ENCODE measurements around the gene ANGEL1.

ANGEL1 gene

GRCh38 chr14:76814726-76815645 is 2.3 kb upstream of the ANGEL1 start:
- DNase-seq: no peak

- no peak for DNase-seq
Observed at GRCh38 chr14:76812093-76812421, 625 bp downstream of the ANGEL1 start.

- DNase-seq: no peak
Observed at GRCh38 chr14:76811561-76811960, 1.1 kb downstream of the ANGEL1 start.

- DNase-seq: no peak
Observed at GRCh38 chr14:76810953-76811400, 1.7 kb downstream of the ANGEL1 start.

GRCh38 chr14:76810525-76810924 is 2.2 kb downstream of the ANGEL1 start:
- no peak for DNase-seq

GRCh38 chr14:76808990-76809389 is 3.7 kb downstream of the ANGEL1 start:
- no peak for DNase-seq

GRCh38 chr14:76808011-76808410 is 4.7 kb downstream of the ANGEL1 start:
- DNase-seq: no peak

- no peak for DNase-seq
Observed at GRCh38 chr14:76806446-76806845, 6.2 kb downstream of the ANGEL1 start.

GRCh38 chr14:76793956-76794355 is 18.7 kb downstream of the ANGEL1 start:
- DNase-seq: no peak

GRCh38 chr14:76793324-76793723 is 19.4 kb downstream of the ANGEL1 start:
- no peak for DNase-seq

GRCh38 chr14:76792422-76792821 is 20.3 kb downstream of the ANGEL1 start:
- DNase-seq: no peak

GRCh38 chr14:76786601-76787000 is 26.1 kb downstream of the ANGEL1 start:
- no peak for DNase-seq

- DNase-seq: peak; percentile 98
Observed at GRCh38 chr14:76784881-76785280, 27.8 kb downstream of the ANGEL1 start.

GRCh38 chr14:76784266-76784874 is 28.3 kb downstream of the ANGEL1 start:
- no peak for DNase-seq

- DNase-seq: no peak
Observed at GRCh38 chr14:76782885-76783566, 29.7 kb downstream of the ANGEL1 start.

GRCh38 chr14:76782115-76782884 is 30.4 kb downstream of the ANGEL1 start:
- no peak for DNase-seq

- no peak for DNase-seq
Observed at GRCh38 chr14:76781648-76782051, 31.0 kb downstream of the ANGEL1 start.

GRCh38 chr14:76780875-76781647 is 31.6 kb downstream of the ANGEL1 start:
- no peak for DNase-seq

- DNase-seq: no peak
Observed at GRCh38 chr14:76780360-76780759, 32.3 kb downstream of the ANGEL1 start.

GRCh38 chr14:76780058-76780345 is 32.7 kb downstream of the ANGEL1 start:
- no peak for DNase-seq

- no peak for DNase-seq
Observed at GRCh38 chr14:76779221-76780057, 33.2 kb downstream of the ANGEL1 start.

All from 8988T (cell line).